K562 (cell line): ENCODE data around the gene MYMX. TPM values are rescaled to one million over a fixed set of nuclear protein-coding genes. Genes with fewer than 3 reads are reported as not detected.
A peak's percentile ranks its signal among the peaks of the same experiment; 100 is the strongest.

Source experiments
- BCL6 ChIP-seq: fragments of 250-450 bp; sonication (Bioruptor Pico); IDR thresholded peaks from 2 replicates; pipeline ENCODE4 v1.4.0; 2020
- GATAD2A ChIP-seq: fragments of 450-650 bp; IDR thresholded peaks from 2 replicates; pipeline ENCODE4 v1.6.1; 2017
- HDAC2 ChIP-seq: fragments of 450-650 bp; IDR thresholded peaks from 2 replicates; pipeline ENCODE4 v1.6.1; 2016; ENCODE audit warnings: mild to moderate bottlenecking
- NCOA2 ChIP-seq, 2 experiments: fragments of 450-650 bp; IDR thresholded peaks; 2 replicates each; pipeline ENCODE4 v1.6.1; 2018; ENCODE audit warnings: mild to moderate bottlenecking in 2 of 2, moderate library complexity in 1 of 2; ENCODE audit not compliant: partially characterized antibody in 2 of 2
- YBX1 ChIP-seq: fragments of 450-650 bp; IDR thresholded peaks from 2 replicates; pipeline ENCODE4 v1.7.1; 2016; ENCODE audit warnings: mild to moderate bottlenecking
- ZEB2 ChIP-seq: fragments of 450-650 bp; IDR thresholded peaks from 2 replicates; pipeline ENCODE4 v1.6.1; 2016
- ZNF589 ChIP-seq: fragments of 200-800 bp; sonication (Bioruptor generic); IDR thresholded peaks from 2 replicates; pipeline ENCODE4 v1.6.1; 2016; ENCODE audit warnings: low read depth, missing genetic modification characterization, missing compliant biosample characterization
- polyA plus RNA-seq, 8 experiments: library from polyadenylated mRNA; depleted of rRNA in 4 of 8; stranded (reverse) in 5 of 8; unstranded in 3 of 8; fragments of >200 nt; fragmentation: Nextera tagmentation in 2 of 8; fragmentation: Illumina TruSeq in 1 of 8; extraction: Ambion mirVana in 2 of 8; extraction: Trizol in 1 of 8; gene quantifications; 2 replicates each; pipeline versions ENCODE4 v1.2.1 to v1.2.3, GENCODE V29; 2011 to 2014; ENCODE audit warnings: inconsistent platforms in 1 of 8, missing spikeins in 1 of 8
- total RNA-seq, 7 experiments: library from RNA; depleted of rRNA in 6 of 7; stranded (reverse); fragments of >200 nt in 6 of 7; fragmentation: Illumina TruSeq in 2 of 7; extraction: Trizol in 2 of 7; gene quantifications; 2 replicates each; pipeline versions ENCODE4 v1.2.1 to v1.2.3, GENCODE V29; 2011 to 2021; ENCODE audit warnings: low replicate concordance in 1 of 7
- TF ChIP-seq, protein P1 (sequence below): fragments of 450-650 bp; IDR thresholded peaks from 2 replicates; pipeline ENCODE4 v1.6.1; 2016
- TF ChIP-seq, protein P2 (sequence below): fragments of 150-350 bp; IDR thresholded peaks from 2 replicates; pipeline ENCODE4 v1.6.1; 2014; ENCODE audit warnings: low read depth, mild to moderate bottlenecking, low read length, borderline replicate concordance
- TF ChIP-seq, protein P3 (sequence below): fragments of 250-450 bp; sonication (Bioruptor Pico); IDR thresholded peaks from 2 replicates; pipeline ENCODE4 v1.4.0; 2020
- TF ChIP-seq, protein P4 (sequence below): fragments of 250-450 bp; sonication (Bioruptor Pico); IDR thresholded peaks from 2 replicates; pipeline ENCODE4 v1.8.0; 2021; ENCODE audit warnings: moderate library complexity, mild to moderate bottlenecking, inconsistent platforms
- TF ChIP-seq, protein P5 (sequence below): fragments of 250-450 bp; sonication (Bioruptor Pico); IDR thresholded peaks from 2 replicates; pipeline ENCODE4 v1.4.0; 2020; ENCODE audit warnings: mild to moderate bottlenecking
- TF ChIP-seq, protein P6 (sequence below): fragments of 250-450 bp; sonication (Bioruptor Pico); IDR thresholded peaks from 2 replicates; pipeline ENCODE4 v1.5.0; 2021

The MYMX gene
- total and polyA plus RNA-seq, 9 of the 15 experiments (the other 6 are each of a cell fraction or from before 2014, with no cell fraction given) = 0.12 TPM; not detected in 8

DNA sequence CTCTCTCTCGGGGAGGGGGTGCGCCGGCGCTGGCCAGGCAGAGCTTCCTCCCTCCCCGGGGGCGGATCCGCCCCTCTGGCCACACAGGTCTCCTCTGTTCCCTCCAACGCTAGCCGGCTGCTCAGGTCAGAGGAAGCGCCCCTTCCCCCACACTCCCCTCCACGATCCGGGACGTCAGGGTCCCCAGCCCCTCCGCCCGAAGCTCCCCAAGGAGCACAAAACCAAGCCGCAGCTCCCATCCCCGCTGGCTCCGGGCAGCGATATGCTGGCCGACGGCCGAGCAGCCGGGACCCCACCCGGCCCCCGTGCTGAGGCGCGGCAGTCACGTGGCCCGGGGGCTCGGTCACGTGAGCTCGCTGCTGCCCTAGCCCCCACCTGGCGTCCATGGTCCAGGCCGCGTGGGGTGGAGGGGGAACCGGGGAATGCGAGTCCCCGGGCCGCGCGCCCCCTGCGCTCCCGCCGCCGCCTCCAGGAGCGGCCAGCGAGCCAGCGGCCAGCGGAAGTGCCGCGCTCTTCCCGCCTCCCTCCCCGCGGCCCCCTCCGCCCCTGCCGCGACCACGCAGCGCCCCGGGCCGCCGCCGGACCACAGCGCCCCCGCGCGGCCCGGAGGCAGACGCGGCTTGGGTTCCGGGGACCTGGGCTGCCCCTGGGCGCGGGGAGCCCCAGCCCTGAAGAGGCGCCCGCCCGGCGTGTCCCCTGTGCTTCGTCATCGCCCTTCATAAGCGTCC is 40.5 kb downstream of the MYMX start, which contains the start of gene SLC35B2 (continued):
- TF ChIP-seq, protein P1, sequence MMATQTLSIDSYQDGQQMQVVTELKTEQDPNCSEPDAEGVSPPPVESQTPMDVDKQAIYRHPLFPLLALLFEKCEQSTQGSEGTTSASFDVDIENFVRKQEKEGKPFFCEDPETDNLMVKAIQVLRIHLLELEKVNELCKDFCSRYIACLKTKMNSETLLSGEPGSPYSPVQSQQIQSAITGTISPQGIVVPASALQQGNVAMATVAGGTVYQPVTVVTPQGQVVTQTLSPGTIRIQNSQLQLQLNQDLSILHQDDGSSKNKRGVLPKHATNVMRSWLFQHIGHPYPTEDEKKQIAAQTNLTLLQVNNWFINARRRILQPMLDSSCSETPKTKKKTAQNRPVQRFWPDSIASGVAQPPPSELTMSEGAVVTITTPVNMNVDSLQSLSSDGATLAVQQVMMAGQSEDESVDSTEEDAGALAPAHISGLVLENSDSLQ = no peak
- no peak for TF ChIP-seq BCL6
- TF ChIP-seq, protein P2, sequence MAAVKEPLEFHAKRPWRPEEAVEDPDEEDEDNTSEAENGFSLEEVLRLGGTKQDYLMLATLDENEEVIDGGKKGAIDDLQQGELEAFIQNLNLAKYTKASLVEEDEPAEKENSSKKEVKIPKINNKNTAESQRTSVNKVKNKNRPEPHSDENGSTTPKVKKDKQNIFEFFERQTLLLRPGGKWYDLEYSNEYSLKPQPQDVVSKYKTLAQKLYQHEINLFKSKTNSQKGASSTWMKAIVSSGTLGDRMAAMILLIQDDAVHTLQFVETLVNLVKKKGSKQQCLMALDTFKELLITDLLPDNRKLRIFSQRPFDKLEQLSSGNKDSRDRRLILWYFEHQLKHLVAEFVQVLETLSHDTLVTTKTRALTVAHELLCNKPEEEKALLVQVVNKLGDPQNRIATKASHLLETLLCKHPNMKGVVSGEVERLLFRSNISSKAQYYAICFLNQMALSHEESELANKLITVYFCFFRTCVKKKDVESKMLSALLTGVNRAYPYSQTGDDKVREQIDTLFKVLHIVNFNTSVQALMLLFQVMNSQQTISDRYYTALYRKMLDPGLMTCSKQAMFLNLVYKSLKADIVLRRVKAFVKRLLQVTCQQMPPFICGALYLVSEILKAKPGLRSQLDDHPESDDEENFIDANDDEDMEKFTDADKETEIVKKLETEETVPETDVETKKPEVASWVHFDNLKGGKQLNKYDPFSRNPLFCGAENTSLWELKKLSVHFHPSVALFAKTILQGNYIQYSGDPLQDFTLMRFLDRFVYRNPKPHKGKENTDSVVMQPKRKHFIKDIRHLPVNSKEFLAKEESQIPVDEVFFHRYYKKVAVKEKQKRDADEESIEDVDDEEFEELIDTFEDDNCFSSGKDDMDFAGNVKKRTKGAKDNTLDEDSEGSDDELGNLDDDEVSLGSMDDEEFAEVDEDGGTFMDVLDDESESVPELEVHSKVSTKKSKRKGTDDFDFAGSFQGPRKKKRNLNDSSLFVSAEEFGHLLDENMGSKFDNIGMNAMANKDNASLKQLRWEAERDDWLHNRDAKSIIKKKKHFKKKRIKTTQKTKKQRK = no peak
- TF ChIP-seq, protein P3, sequence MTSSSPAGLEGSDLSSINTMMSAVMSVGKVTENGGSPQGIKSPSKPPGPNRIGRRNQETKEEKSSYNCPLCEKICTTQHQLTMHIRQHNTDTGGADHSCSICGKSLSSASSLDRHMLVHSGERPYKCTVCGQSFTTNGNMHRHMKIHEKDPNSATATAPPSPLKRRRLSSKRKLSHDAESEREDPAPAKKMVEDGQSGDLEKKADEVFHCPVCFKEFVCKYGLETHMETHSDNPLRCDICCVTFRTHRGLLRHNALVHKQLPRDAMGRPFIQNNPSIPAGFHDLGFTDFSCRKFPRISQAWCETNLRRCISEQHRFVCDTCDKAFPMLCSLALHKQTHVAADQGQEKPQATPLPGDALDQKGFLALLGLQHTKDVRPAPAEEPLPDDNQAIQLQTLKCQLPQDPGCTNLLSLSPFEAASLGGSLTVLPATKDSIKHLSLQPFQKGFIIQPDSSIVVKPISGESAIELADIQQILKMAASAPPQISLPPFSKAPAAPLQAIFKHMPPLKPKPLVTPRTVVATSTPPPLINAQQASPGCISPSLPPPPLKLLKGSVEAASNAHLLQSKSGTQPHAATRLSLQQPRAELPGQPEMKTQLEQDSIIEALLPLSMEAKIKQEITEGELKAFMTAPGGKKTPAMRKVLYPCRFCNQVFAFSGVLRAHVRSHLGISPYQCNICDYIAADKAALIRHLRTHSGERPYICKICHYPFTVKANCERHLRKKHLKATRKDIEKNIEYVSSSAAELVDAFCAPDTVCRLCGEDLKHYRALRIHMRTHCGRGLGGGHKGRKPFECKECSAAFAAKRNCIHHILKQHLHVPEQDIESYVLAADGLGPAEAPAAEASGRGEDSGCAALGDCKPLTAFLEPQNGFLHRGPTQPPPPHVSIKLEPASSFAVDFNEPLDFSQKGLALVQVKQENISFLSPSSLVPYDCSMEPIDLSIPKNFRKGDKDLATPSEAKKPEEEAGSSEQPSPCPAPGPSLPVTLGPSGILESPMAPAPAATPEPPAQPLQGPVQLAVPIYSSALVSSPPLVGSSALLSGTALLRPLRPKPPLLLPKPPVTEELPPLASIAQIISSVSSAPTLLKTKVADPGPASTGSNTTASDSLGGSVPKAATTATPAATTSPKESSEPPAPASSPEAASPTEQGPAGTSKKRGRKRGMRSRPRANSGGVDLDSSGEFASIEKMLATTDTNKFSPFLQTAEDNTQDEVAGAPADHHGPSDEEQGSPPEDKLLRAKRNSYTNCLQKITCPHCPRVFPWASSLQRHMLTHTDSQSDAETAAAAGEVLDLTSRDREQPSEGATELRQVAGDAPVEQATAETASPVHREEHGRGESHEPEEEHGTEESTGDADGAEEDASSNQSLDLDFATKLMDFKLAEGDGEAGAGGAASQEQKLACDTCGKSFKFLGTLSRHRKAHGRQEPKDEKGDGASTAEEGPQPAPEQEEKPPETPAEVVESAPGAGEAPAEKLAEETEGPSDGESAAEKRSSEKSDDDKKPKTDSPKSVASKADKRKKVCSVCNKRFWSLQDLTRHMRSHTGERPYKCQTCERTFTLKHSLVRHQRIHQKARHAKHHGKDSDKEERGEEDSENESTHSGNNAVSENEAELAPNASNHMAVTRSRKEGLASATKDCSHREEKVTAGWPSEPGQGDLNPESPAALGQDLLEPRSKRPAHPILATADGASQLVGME (CRISPR knock-in tag) = 0 out of 2 replicates have a peak, but pooled peaks have one; percentile 17
- TF ChIP-seq, protein P4, sequence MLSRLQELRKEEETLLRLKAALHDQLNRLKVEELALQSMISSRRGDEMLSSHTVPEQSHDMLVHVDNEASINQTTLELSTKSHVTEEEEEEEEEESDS (CRISPR knock-in tag) = no peak
- peak; percentile 89 for TF ChIP-seq GATAD2A
- no peak for TF ChIP-seq ZEB2
- TF ChIP-seq, protein P5, sequence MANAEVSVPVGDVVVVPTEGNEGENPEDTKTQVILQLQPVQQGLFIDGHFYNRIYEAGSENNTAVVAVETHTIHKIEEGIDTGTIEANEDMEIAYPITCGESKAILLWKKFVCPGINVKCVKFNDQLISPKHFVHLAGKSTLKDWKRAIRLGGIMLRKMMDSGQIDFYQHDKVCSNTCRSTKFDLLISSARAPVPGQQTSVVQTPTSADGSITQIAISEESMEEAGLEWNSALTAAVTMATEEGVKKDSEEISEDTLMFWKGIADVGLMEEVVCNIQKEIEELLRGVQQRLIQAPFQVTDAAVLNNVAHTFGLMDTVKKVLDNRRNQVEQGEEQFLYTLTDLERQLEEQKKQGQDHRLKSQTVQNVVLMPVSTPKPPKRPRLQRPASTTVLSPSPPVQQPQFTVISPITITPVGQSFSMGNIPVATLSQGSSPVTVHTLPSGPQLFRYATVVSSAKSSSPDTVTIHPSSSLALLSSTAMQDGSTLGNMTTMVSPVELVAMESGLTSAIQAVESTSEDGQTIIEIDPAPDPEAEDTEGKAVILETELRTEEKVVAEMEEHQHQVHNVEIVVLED (CRISPR knock-in tag) = no peak; the same call in 1 of the 2 replicates
- no peak for TF ChIP-seq NCOA2 (IDR thresholded peaks at IDR 0.05; ENCODE audit: partially characterized antibody in 2 of 2)
- TF ChIP-seq, protein P6, sequence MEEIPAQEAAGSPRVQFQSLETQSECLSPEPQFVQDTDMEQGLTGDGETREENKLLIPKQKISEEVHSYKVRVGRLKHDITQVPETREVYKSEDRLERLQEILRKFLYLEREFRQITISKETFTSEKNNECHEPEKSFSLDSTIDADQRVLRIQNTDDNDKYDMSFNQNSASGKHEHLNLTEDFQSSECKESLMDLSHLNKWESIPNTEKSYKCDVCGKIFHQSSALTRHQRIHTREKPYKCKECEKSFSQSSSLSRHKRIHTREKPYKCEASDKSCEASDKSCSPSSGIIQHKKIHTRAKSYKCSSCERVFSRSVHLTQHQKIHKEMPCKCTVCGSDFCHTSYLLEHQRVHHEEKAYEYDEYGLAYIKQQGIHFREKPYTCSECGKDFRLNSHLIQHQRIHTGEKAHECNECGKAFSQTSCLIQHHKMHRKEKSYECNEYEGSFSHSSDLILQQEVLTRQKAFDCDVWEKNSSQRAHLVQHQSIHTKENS (CRISPR knock-in tag) = no peak
- TF ChIP-seq HDAC2 = peak; percentile 66; the same call in 1 of the 2 replicates
- TF ChIP-seq ZNF589 (CRISPR knock-in tag) = peak; percentile 72; the same call in 1 of the 2 replicates
- no peak for TF ChIP-seq YBX1
